Fibroblast of mammary gland (primary cell): ENCODE results near the gene CEACAM21.

Experiments
- DNase-seq: peaks from one replicate; pipeline ENCODE4 v3.0.0-alpha.2; 2010; ENCODE audit warnings: low read depth
- H3K4me3 ChIP-seq: 2 replicates; pipeline ENCODE4 v1.5.1; 2011; ENCODE audit warnings: low read depth, mild to moderate bottlenecking, low read length, moderate library complexity; ENCODE audit not compliant: control insufficient read depth
- CTCF ChIP-seq: conservative IDR thresholded peaks from 2 replicates; pipeline ENCODE4 v1.5.1; 2011; ENCODE audit warnings: low read depth, low read length, inconsistent platforms; ENCODE audit not compliant: control insufficient read depth, insufficient read depth

CEACAM21 gene

GRCh38 chr19:41548047-41548446 is 27.9 kb upstream of the CEACAM21 start:
- no peak for TF ChIP-seq CTCF
- no peak overlapping the region for H3K4me3 ChIP-seq

DNA sequence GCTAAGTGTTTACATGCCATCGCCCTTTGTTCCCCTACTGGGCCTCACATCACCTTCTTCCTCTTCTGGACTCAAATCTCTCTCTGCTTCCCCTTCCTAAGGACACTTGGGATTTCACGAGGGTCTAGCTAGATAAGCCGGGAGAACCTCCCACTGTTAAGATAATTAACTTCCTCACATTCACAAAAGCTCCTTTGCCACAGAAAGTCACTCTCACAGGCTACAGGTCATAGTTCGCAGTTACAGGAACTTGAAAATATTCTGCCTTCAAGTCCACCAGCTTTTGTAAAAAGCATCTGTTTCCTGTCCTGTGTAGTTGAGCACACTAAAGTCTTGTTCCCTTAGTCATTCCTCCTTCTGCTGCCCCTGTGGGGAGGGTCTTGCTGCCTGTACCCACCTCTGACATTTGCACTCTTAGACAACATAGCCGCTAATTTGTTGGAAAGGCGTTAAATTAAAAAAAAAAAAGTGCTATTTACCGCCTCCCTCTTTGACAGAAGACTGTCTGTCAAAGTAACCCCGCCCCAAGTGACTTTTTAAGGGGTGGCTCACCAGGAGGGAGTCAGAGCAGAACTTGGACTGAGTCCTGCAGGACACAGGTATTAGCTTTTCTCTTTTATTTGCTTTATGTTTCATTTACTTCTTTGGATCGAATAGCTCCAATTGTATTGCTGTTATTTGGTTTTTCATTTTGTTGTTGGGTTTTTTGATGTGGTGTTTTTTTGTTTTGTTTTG is 26.8 kb upstream of the CEACAM21 start:
- H3K4me3 ChIP-seq = no peak overlapping the region
- no peak for DNase-seq
- no peak for TF ChIP-seq CTCF

More at GRCh38 chr19:41548047-41548446, 27.9 kb upstream of the CEACAM21 start:
- DNase-seq = no peak

- H3K4me3 ChIP-seq = no peak overlapping the region
- no peak for DNase-seq
- TF ChIP-seq CTCF = no peak
These were observed 26.1 kb upstream of the CEACAM21 start for GRCh38 chr19:41549884-41550283.

GRCh38 chr19:41551212-41551610 is 24.8 kb upstream of the CEACAM21 start:
- no peak for TF ChIP-seq CTCF
- no peak overlapping the region for H3K4me3 ChIP-seq
- DNase-seq = no peak

DNA sequence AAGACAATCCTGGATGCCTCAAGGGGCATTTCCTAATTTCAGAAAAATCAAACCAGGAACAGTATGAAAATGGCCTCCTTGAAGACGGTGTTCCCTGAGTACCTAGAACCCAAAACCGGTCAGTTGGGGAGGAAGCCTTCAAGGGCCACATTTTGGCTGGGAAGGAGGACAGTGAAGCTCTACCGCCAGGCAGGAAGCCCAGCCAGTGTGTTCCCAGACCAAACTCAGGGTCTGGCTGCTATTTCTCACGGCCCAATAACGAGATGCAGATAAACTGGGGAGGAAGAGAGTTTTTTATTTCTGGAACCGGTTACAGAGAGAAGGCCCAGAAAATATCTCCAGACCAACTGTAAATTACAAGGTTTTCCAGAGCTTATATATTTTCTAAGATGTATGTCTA is 24.3 kb upstream of the CEACAM21 start:
- TF ChIP-seq CTCF = no peak
- no peak for DNase-seq
- H3K4me3 ChIP-seq = no peak overlapping the region

DNA sequence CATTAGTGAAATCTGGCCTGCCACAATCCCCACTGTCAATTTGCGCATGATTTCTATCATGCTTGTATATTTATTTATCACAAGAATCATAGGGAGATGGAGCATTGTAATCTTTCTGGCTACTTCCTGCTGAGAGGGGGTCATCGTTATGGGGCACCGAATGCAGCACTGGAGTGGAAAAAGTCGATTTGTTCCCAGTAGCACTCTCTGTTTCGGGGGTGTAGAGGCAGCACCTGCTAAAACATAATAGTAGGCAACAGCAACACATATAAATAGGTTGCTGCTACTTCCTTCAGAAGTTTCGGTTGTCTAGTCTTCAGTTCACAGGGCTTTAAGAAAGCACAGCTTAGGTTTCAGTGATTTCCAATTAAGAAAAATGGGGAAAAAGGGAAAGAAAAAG is 23.4 kb upstream of the CEACAM21 start:
- H3K4me3 ChIP-seq = no peak overlapping the region
- no peak for DNase-seq
- no peak for TF ChIP-seq CTCF
